GM18498 (cell line): ENCODE results near the gene C3orf49.
A peak's percentile ranks its signal among the peaks of the same experiment; 100 is the strongest.

ENCODE experiments used
- ATAC-seq: cut with Tn5 transposase; IDR thresholded peaks from one replicate; pipeline ENCODE4 v1.9.1; 2021; ENCODE audit warnings: mild to moderate bottlenecking, moderate library complexity; ENCODE audit not compliant: unreplicated experiment

Gene C3orf49

GRCh38 chr3:63878394-63879060 lies 59.4 kb downstream of the C3orf49 start:
- no peak for ATAC-seq

DNA sequence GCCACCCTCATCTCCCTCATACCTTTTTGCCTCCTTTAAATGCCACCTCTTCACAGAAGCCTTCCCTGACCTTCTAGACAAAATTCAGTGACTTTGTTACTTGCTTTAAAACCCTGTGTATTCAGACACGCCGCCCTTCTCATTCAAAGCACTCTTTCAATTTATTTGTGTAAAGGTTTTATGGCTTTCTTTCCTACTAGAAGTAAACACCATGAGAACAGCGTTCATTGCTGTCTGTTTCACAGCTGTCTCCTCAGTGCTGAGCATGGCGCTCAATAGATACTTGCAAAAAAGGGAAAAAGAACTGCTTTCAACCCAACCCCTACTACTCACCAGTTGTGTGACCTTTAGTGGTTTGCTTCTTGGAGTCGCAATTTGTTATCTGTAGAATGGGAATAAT lies 61.6 kb downstream of the C3orf49 start:
- no peak for ATAC-seq

DNA sequence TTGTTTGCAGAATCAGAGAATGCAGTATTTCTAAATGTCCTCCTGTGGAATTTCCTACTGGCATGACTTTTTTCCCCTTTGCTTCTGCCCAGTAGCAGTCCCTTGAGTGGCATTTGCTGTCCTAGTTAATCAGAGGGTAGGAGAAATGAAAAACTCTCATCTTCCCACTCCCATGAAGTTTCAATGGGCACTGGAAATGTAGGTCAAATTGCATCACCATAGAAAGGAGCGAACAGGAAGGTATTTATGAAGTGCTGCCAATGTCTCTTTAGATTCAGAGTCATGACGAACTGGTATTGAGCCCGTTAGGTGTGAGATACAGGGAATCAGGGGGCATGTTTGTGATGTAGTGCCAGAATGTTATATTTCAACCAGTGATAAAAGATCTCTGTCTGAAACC lies 67.8 kb downstream of the C3orf49 start:
- ATAC-seq: no peak

- ATAC-seq: no peak
These were observed 72.4 kb downstream of the C3orf49 start for GRCh38 chr3:63891518-63891917.

DNA sequence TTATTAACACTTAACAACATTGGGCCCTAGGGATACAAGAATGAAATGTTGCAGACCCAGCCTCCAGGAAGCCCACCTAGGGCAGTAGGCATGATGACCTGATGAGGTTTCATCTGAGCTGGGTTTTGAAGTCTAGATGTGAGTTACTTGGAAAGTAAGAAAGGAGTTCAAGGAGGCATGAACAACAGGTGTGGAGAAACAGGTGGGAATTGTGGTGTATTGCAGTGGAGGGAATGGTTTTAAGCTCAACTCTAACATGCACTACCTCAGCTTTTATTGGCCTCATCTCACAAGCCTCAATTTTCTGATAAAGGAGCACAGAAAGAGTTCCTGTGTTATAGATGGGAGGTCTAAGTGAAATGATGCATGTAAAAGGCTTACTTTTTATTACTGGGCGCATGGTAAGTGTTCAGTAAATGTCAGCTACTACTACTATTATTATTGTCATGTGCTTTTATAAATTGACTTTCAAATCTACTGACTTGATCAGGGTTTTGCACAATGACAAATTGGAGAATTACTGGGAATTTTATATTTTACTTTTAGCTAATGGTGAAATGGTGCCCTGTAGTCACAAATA lies 73.8 kb downstream of the C3orf49 start:
- no peak for ATAC-seq

GRCh38 chr3:63895422-63896189 lies 76.5 kb downstream of the C3orf49 start:
- ATAC-seq: no peak

DNA sequence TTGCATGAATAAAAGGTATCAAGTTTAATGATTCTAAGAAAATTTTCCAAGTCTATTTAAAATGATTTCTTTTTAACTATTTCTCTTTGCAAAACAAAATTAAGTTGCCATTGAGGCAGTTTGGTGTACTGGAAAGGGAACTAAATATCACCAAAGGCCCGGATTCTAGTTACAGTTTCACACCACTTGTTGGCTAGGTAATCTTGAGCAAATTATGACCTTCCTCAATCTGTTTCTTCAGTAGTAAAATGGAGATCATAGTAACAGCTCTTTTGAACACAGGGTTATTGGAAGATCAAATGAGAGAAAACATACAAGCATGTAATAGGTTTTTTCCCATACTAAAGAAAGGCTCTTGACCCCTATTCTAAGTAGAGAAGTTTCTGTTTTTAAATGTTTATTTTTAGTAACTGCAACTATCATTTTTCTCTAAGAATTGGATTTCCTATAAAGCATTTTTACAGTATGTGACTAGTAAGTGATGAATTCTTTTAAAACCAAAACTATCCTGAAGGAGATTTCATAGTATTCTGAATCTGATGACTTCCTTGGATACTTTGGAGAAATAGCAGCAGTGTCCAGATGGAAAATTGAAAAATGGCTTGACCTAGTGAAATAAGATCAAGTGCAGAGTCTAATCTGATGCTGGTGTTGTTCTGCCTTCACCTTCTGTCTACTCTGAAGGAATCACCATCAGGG lies 77.4 kb downstream of the C3orf49 start:
- ATAC-seq: peak; percentile 75
